Large intestine (tissue), 3 donors: ENCODE data around the gene CD160. TPM values are rescaled to one million over a fixed set of nuclear protein-coding genes. Genes with fewer than 3 reads are reported as not detected.
"Not testable (repeated sequence)": the region's sequence is repeated elsewhere in the genome, so short reads cannot be mapped to it uniquely, and the experiment has no call there.

Experiments used
- DNase-seq, 2 donors: peaks; one replicate each; pipeline versions ENCODE4 v3.0.0 to v3.0.0-alpha.2; 2013
- H3K27ac ChIP-seq: one replicate; pipeline ENCODE4 v1.5.1; 2013; ENCODE audit warnings: low read length
- H3K27me3 ChIP-seq: 2 replicates; pipeline ENCODE4 v1.6.1; 2013; ENCODE audit warnings: low read length; ENCODE audit not compliant: control insufficient read depth, insufficient read depth
- H3K36me3 ChIP-seq: 2 replicates; pipeline ENCODE4 v1.6.1; 2013; ENCODE audit warnings: low read length; ENCODE audit not compliant: control insufficient read depth, insufficient read depth
- H3K4me1 ChIP-seq: one replicate; pipeline ENCODE4 v1.6.1; 2013; ENCODE audit warnings: low read length; ENCODE audit not compliant: control insufficient read depth, insufficient read depth
- H3K4me3 ChIP-seq: one replicate; pipeline ENCODE4 v1.5.1; 2013; ENCODE audit warnings: low read length
- H3K9me3 ChIP-seq: one replicate; pipeline ENCODE4 v1.6.1; 2013; ENCODE audit warnings: mild to moderate bottlenecking, low read depth, low read length, moderate library complexity; ENCODE audit not compliant: control insufficient read depth
- WGBS: methylation state at CpG from one replicate; pipeline ENCODE4 v1.1.5; 2013; ENCODE audit warnings: low lambda C conversion rate; ENCODE audit not compliant: insufficient coverage; 5-methylcytosine and 5-hydroxymethylcytosine counted together
- polyA plus RNA-seq: library from polyadenylated mRNA; unstranded; fragments of 120-200 nt; gene quantifications from one replicate; pipeline ENCODE4 v1.2.1, GENCODE V29; 2013

CD160 gene
- polyA plus RNA-seq, 1 donor: 2.6 TPM

- Histone ChIP-seq H3K36me3 (no peaks in the 10 kb centered on the region), H3K27me3 (no peaks in the 10 kb centered on the region), H3K4me1 (peaks cover 50% of the 10 kb centered on the region), H3K27ac (no peak overlapping the region), H3K4me3 (no peak overlapping the region), H3K9me3 (no peaks in the 10 kb centered on the region)
- DNase-seq: no peak
- WGBS: 54% methylated on average over 3 of the region's 4 CpGs
Observed at GRCh38 chr1:145710291-145711027, 8.8 kb upstream of the CD160 start.

- H3K36me3 ChIP-seq: no peaks in the 10 kb centered on the region
- no CpG with 5 or more reads among the region's 3 CpGs for WGBS
- peak overlapping the region; percentile 67 for H3K27ac ChIP-seq
- peak; percentile 94 to 98 for DNase-seq
- H3K9me3 ChIP-seq: no peaks in the 10 kb centered on the region
- H3K4me1 ChIP-seq: peaks cover 52% of the 10 kb centered on the region
- no peaks in the 10 kb centered on the region for H3K27me3 ChIP-seq
- H3K4me3 ChIP-seq: no peak overlapping the region
Observed at GRCh38 chr1:145711213-145711651, 8.1 kb upstream of the CD160 start.

DNA sequence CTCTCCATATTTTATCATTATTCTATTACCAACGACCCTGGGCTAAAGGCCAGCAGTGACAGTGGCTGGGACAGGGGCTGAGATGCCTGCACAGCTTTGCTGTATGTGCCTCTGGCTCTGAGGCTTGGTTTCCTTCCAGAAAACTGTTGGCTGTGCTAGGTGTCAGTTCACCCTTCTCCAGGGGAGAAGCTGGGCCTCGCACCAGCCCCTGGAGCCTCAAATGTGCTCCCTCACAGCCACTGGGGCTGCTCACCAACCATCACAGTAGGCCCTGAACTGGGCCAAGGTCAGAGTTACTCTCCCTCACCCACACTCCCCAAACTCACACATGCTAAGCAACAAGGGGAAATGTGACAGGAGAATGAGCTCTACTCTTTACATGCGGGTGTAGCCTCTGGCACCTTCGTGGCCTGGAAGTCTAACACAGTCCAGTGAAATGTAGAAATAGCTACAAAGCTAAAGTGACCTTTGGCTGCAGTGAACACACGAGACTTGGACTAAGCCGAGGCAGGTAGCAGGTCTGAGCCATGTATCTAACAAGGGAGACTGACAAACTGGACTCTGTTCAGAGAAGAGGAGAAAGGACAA is 4.7 kb upstream of the CD160 start:
- H3K27me3 ChIP-seq: no peaks in the 10 kb centered on the region
- 13% methylated on average over 3 of the region's 6 CpGs for WGBS
- H3K27ac ChIP-seq: peak overlapping the region; percentile 64
- peaks cover 40% of the 10 kb centered on the region for H3K4me1 ChIP-seq
- H3K4me3 ChIP-seq: no peak overlapping the region
- H3K36me3 ChIP-seq: no peaks in the 10 kb centered on the region
- H3K9me3 ChIP-seq: no peaks in the 10 kb centered on the region
- DNase-seq: peak; percentile 77 to 88

GRCh38 chr1:145716641-145717345 is 2.5 kb upstream of the CD160 start:
- H3K9me3 ChIP-seq: no peaks in the 10 kb centered on the region
- no peaks in the 10 kb centered on the region for H3K36me3 ChIP-seq
- no CpG with 5 or more reads among the region's 10 CpGs for WGBS
- DNase-seq: peak in 1 of 2 donors; percentile 68
- no peak overlapping the region for H3K4me3 ChIP-seq
- no peak overlapping the region for H3K27ac ChIP-seq
- H3K27me3 ChIP-seq: peaks cover 4% of the 10 kb centered on the region
- H3K4me1 ChIP-seq: peaks cover 30% of the 10 kb centered on the region

GRCh38 chr1:145717833-145718232 is 1.5 kb upstream of the CD160 start:
- H3K27me3 ChIP-seq: peaks cover 4% of the 10 kb centered on the region
- peaks cover 28% of the 10 kb centered on the region for H3K4me1 ChIP-seq
- no peak for DNase-seq
- H3K4me3 ChIP-seq: no peak overlapping the region
- no peak overlapping the region for H3K27ac ChIP-seq
- H3K36me3 ChIP-seq: no peaks in the 10 kb centered on the region
- WGBS: no CpG with 5 or more reads among the region's 1 CpG
- no peaks in the 10 kb centered on the region for H3K9me3 ChIP-seq

DNA sequence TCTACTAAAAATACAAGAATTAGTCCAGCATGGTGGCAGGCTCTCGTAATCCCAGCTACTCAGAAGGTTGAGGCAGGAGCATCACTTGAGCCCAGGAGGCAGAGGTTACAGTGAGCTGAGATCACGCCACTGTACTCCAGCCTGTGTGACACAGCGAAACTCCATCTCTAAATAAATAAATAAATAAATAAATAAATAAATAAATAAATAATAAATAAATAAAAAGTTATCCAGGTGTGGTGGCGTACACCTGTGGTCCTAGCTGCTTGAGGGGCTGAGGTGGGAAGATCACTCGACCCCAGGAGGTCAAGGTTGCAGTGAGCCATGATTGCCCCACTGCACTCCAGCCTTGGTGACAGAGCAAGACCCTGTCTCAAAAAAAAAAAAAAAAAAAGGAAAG is 834 bp upstream of the CD160 start:
- no CpG with 5 or more reads among the region's 5 CpGs for WGBS

GRCh38 chr1:145720556-145720877 is 1.2 kb downstream of the CD160 start:
- WGBS: no CpG with 5 or more reads among the region's 5 CpGs
- no peak for DNase-seq
- Histone ChIP-seq H3K9me3 (no peaks in the 10 kb centered on the region), H3K4me3 (no peak overlapping the region), H3K27me3 (peaks cover 4% of the 10 kb centered on the region), H3K27ac (no peak overlapping the region), H3K4me1 (peaks cover 16% of the 10 kb centered on the region), H3K36me3 (no peaks in the 10 kb centered on the region)

More for the DNA sequence above, 834 bp upstream of the CD160 start:
- not testable (repeated sequence) for H3K36me3 ChIP-seq, DNase-seq, H3K9me3 ChIP-seq, H3K27me3 ChIP-seq, H3K4me3 ChIP-seq, H3K27ac ChIP-seq
- peaks cover 25% of the 10 kb centered on the region for H3K4me1 ChIP-seq

DNA sequence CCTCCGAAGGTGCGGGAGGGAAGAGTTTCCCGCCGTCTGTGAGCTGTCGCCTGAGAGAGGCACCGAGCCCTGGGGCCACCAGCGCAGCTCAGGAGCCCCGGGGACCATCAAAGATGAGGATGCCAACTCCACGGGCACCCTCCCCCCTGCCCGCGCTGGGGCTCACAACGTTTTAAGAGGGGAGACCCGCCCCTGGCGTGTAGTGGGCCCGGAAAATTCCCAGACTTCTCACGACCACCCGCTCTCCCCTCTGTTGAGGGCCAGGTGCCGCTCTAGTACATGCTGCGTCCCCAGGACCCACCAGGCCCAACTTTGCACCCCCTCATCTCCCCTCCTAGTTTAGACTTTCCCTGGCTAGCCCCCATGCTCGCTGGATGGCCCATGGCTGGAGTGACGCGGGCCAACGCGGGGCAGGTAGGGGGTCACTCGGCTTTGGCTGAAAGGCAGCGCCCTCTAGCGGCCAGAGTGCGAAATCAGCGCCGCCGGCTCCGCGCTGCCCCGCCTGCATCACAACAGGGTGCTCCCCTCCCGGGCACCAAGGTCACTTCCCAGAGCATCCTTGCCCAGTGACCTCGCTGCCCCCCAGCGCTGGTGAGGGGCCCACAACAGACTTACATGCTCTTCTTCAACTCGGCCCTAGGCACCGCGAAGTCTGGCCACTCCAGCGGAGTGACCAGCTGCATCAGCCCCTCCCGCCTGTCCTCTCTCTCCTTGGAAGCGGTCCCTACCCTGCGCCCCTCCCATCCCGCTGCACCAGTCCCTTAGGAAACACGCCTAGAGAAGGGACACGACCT is 1.8 kb downstream of the CD160 start:
- Histone ChIP-seq H3K9me3 (no peaks in the 10 kb centered on the region), H3K27me3 (peaks cover 4% of the 10 kb centered on the region), H3K4me1 (peaks cover 11% of the 10 kb centered on the region), H3K4me3 (peak overlapping the region; percentile 28), H3K27ac (no peak overlapping the region), H3K36me3 (no peaks in the 10 kb centered on the region)
- WGBS: 0% methylated on average over 1 of the region's 47 CpGs
- peak in 1 of 2 donors; percentile 48 for DNase-seq

DNA sequence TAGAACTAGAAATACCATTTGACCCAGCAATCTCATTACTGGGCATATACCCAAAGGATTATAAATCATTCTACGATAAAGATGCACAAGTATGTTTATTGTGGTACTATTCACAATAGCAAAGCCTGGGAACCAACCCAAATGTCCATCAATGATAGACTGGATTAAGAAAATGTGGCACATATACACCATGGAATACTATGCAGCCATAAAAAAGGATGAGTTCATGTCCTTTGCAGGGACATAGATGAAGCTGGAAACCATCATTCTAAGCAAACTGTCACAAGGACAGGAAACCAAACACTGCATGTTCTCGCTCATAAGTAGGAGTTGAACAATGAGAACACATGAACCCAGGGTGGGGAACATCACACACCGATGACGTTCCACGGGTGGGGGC is 6.9 kb downstream of the CD160 start:
- not testable (repeated sequence) for DNase-seq, H3K36me3 ChIP-seq, H3K27ac ChIP-seq, H3K4me1 ChIP-seq, H3K9me3 ChIP-seq, H3K27me3 ChIP-seq, H3K4me3 ChIP-seq
- no CpG with 5 or more reads among the region's 5 CpGs for WGBS

DNA sequence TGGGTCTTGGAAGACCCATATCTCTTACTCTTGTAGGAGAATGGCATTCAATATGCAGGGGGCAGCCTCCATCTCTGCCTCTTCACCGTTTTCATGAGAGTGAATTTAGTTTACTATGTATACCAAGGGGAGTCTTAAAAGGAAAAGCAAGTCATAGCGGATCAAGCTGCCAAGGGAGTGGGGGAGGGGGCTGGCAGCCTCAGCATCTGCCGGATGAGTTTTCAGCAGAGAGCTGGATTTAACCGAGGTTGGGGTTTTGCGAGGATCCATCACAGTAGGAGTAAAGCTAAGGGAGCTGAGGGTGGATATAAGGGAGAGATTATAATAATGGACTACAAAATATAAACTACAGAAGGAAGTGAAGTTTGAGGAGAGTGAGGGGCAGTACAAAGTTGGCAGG is 9.9 kb downstream of the CD160 start:
- Histone ChIP-seq H3K4me3 (no peak overlapping the region), H3K27ac (no peak overlapping the region), H3K36me3 (no peaks in the 10 kb centered on the region), H3K4me1 (no peaks in the 10 kb centered on the region), H3K9me3 (no peaks in the 10 kb centered on the region), H3K27me3 (no peaks in the 10 kb centered on the region)
- no peak for DNase-seq
- WGBS: no CpG with 5 or more reads among the region's 5 CpGs
